Measurements from ENCODE around the gene PFDN4. TPM values are rescaled to one million over a fixed set of nuclear protein-coding genes. Genes with fewer than 3 reads are reported as not detected.

PFDN4 gene
- polyA plus RNA-seq, 4 donors, result 52.8 to 59.4 (median 56.0) TPM

GRCh38 chr20:54199283-54199682 lies 8.6 kb upstream of the PFDN4 start:
- no peak for DNase-seq (ENCODE audit: low read depth in 4 of 4, low spot score in 3 of 4)

DNA sequence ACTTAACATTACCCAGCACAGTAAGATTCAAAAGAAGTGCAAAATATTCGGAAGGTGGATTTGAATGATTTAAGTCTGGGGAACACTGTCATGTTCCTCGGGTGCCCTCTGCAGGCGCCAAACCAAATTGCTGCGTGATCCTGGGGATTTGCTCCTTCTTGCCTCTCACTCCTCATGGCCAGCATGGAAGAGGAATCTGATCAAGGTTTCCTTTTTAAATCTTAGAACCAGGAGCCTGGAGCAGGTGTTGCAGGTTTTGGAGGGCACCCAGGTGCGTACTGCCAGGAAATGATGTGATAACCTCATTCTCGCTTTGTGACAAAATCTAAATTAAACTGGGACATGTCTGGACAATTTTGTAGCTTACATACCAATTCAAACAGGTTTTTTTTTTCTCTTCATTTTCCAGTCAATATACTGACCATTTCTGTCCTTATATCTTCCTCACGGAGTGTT lies 8.1 kb upstream of the PFDN4 start:
- peak; percentile 49 to 71 (median 60) for DNase-seq (ENCODE audit: low read depth in 4 of 4, low spot score in 3 of 4)

DNA sequence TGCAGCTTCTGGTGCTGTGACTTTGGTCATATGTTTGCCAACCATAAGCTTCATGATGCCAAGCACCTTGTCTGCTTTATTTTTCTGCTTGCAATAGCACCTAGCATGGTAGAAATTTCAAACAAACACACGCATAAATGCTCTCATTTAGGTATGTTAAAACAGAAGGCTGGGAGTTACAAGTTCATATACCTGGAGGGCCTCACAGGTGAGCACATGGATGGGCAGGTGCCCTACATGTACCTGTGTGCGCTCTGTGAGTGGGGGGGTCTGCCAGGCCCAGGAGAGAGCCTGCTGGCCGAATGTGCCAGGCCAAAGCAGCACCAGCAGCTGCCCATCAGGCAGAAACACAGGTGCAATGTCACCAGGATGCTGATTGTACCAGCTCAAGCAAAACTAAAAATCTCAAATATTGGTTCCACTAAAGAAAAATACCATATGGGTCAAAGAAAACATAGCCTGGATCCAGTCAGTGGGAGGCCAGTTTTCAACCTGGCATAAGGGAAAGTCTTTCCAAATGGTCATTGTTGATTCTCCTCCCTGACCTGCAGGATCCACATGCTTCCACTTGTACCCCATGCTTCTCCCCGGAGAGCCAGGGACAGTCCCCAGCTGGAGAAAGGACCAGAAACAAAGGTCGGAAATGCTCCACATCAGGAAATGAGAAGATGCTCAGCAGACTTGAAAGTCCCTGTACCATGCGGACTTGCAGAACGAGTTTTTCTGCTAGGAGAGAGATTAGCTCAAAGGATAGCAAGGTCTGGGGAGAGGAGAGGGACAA lies 7.2 kb upstream of the PFDN4 start:
- DNase-seq (ENCODE audit: low read depth in 4 of 4, low spot score in 3 of 4), result no peak

- DNase-seq (ENCODE audit: low read depth in 4 of 4, low spot score in 3 of 4), result no peak
These were observed 6.5 kb upstream of the PFDN4 start for GRCh38 chr20:54201268-54201846.

- DNase-seq (ENCODE audit: low read depth in 4 of 4, low spot score in 3 of 4), result no peak
These were observed 4.6 kb upstream of the PFDN4 start for GRCh38 chr20:54203281-54203680.

GRCh38 chr20:54204063-54204462 lies 3.8 kb upstream of the PFDN4 start:
- DNase-seq (ENCODE audit: low read depth in 4 of 4, low spot score in 3 of 4), result no peak

- no peak for DNase-seq (ENCODE audit: low read depth in 4 of 4, low spot score in 3 of 4)
These were observed 3.4 kb upstream of the PFDN4 start for GRCh38 chr20:54204481-54204880.

- DNase-seq (ENCODE audit: low read depth in 4 of 4, low spot score in 3 of 4), result no peak
These were observed 2.4 kb upstream of the PFDN4 start for GRCh38 chr20:54205450-54205849.

- no peak for DNase-seq (ENCODE audit: low read depth in 4 of 4, low spot score in 3 of 4)
These were observed 689 bp upstream of the PFDN4 start for GRCh38 chr20:54207053-54207742.

- no peak for DNase-seq (ENCODE audit: low read depth in 4 of 4, low spot score in 3 of 4)
These were observed 775 bp downstream of the PFDN4 start for GRCh38 chr20:54208548-54209176.

DNA sequence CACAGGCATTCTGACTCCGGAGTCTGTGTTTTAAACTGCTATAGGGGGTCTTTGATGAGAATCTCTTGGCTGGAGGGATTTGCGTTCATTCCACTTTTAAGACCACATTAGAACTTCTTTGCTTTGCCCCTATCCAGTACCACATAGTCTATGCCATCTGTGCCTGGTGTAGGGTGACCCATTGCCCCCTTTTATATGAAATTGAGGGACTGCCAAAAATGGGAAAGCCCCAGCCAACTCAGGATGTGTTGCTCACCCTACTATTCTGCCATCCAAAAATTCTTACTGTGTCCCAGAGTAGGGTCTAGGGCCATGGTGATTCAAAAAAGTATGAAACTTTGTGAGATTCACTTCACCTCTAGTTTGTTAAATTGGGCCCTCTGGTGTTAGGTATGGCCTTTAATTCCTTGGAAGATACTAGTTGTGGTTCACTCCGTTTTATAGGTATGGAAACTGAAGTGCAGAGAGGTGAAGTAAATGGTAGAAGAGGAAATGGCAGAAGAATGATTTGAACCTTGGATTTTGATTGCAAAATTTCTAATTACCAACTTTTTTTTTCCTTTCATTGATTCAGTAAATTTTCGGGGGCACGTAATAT lies 1.4 kb downstream of the PFDN4 start:
- DNase-seq (ENCODE audit: low read depth in 4 of 4, low spot score in 3 of 4), result no peak

GRCh38 chr20:54212226-54212625 lies 4.3 kb downstream of the PFDN4 start:
- no peak for DNase-seq (ENCODE audit: low read depth in 4 of 4, low spot score in 3 of 4)

- no peak for DNase-seq (ENCODE audit: low read depth in 4 of 4, low spot score in 3 of 4)
These were observed 5.0 kb downstream of the PFDN4 start for GRCh38 chr20:54212871-54213270.

- DNase-seq (ENCODE audit: low read depth in 4 of 4, low spot score in 3 of 4), result no peak
These were observed 6.7 kb downstream of the PFDN4 start for GRCh38 chr20:54214566-54214965.

GRCh38 chr20:54215157-54215789 lies 7.4 kb downstream of the PFDN4 start:
- DNase-seq (ENCODE audit: low read depth in 4 of 4, low spot score in 3 of 4), result no peak

DNA sequence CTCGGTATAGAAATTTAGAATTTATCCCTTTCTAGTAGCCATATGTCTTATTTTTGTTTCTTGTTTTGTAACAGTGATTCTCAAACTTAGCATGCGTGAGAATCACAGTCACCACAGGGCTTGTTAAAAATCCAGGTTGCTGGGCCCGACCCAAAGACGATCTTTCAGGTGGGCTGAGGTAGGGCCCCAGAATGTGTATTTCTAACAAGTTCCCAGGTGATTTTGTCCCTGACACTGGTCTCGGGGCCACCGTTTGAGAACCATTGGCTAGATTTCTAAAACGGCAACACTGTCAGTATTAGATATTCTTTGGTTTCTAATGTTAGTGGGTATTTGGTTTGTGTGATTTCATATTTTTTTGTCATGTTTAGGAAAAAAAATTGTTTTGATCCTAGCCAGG lies 9.9 kb downstream of the PFDN4 start:
- DNase-seq (ENCODE audit: low read depth in 4 of 4, low spot score in 3 of 4), result no peak

DNA sequence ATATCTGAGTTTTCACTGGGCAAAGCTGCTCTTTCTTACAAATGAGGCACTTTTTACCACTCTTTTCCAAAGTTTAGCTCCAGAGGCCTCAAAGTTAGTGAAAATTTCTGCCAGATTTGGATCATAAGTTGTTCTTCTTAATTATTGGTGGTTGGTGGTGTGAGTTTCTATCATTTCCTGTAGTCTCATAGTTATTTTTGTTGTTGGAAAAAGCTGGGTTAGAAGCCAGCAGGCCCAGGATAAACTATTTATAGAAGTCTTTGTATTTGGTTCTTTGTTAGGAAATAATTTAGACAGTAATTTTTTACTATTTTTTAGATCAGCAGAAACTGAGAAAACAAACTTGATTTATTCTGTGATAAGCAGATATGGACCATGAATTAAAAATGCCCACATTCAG lies 10.6 kb downstream of the PFDN4 start:
- no peak for DNase-seq (ENCODE audit: low read depth in 4 of 4, low spot score in 3 of 4)

DNA sequence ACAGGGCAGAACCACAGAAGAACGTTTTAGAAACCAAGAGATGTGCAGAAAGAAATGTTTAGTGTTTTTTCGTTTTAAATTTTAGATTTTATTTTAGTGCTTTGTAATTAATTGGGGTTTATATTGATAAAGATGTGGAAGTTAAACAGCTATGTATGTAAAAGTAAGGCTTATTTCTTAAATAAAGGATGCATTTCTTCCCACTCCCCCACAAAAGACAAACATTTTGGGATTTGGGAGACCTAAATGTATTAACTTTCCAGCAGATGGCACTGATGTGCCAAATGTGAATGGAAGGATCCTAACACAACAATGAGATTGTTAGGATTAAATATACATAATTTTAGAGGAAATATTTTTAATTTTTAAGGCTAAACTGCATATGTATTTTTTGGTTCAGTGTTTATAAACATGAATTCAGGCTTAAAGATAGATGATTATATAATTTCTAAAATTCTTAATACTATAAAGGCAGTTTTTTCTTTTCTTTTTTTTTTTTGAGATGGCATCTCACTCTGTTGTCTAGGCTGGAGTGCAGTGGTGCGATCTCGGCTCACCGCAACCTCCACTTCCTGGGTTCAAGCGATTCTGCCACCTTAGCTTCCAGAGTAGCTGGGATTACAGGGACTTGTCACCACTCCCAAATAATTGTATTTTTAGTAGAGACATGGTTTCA lies 12.0 kb downstream of the PFDN4 start:
- no peak for DNase-seq (ENCODE audit: low read depth in 4 of 4, low spot score in 3 of 4)

DNA sequence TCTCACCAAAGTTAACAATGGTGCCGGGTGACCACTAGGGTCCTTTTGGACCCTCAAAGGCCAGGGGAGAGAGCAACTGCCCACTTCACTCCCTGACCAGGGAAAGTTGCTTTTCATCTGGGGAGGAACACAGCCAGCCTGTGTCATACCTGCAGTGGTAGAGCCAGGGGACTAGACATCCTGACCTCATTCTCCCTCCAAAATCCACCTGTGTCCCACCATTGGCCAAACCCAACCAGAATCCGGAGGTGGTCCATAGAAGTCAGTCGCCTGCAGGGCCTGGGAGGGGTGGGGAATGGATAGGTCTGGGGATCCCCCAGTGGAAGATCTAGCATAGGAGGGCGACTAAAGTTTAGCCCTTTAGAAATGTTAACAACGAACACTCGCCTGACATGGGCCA lies 12.8 kb downstream of the PFDN4 start:
- no peak for DNase-seq (ENCODE audit: low read depth in 4 of 4, low spot score in 3 of 4)

DNA sequence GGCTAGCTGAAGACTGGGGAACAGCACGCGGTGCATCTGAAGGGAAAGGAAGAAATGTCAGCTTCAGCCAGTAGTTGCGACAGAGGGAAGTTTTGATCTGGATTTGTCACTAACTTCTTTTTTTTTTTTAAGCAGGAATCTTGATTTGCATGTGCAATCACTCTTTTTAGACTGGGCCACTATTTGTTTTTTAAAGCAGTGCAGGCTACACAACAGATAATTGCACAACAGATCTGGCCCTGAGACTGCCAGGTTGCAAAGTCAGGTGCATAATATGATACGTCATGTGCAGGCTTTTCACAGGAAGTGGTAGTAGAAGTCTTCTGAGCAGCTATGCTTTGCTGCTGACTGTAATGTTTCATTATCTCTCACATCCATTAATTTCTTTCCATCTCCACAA lies 13.5 kb downstream of the PFDN4 start:
- DNase-seq (ENCODE audit: low read depth in 4 of 4, low spot score in 3 of 4), result no peak
